ENCODE measurements around the gene EFCAB11. TPM values are rescaled to one million over a fixed set of nuclear protein-coding genes. Genes with fewer than 3 reads are reported as not detected.
A peak's percentile ranks its signal among the peaks of the same experiment; 100 is the strongest.

EFCAB11 gene
- total RNA-seq, 2 donors from 2014 or later = 8.2 to 9.6 TPM

GRCh38 chr14:89955745-89956660 lies 1.5 kb upstream of the EFCAB11 start, which contains the start of gene TDP1:
TDP1 (plus strand) TSS chr14:89955927; CDS start chr14:89963115, 7,188 bp downstream.
- peak within 1 kb of the TSS; percentile 66 to 84 for H3K4me3 ChIP-seq
- peak; percentile 85 for TF ChIP-seq POLR2A (IDR thresholded peaks at IDR 0.05)
- TF ChIP-seq POLR2AphosphoS5 (IDR thresholded peaks at IDR 0.05) = peak; percentile 96
- TF ChIP-seq CTCF (IDR thresholded peaks at IDR 0.05) = peak in 2 of 4 experiments; percentile 31 to 35
- no peaks in the 10 kb centered on the region for H3K27me3 ChIP-seq (replicated peaks; ENCODE audit: insufficient read depth)
- under 1% methylated on average over 72 of the region's 84 CpGs for WGBS
- intact Hi-C loops (cut with DNase I) = no loop called here
- no peaks in the 10 kb centered on the region for H3K4me1 ChIP-seq (replicated peaks)
- no peaks in the 10 kb centered on the region for H3K9me3 ChIP-seq
- H3K27ac ChIP-seq = peak within 1 kb of the TSS; percentile 83 to 84
- no peaks in the 10 kb centered on the region for H3K36me3 ChIP-seq
- peak; percentile 97 for DNase-seq (ENCODE audit: low spot score)

- no peaks in the 10 kb centered on the region for H3K36me3 ChIP-seq
- H3K4me3 ChIP-seq = peak overlapping the region; percentile 66 to 84
- intact Hi-C loops (cut with DNase I) = no loop called here
- H3K27ac ChIP-seq = peak overlapping the region; percentile 83 to 84
- no peaks in the 10 kb centered on the region for H3K4me1 ChIP-seq (replicated peaks)
- H3K9me3 ChIP-seq = no peaks in the 10 kb centered on the region
- WGBS = under 1% methylated on average over 20 of the region's 20 CpGs
- no peak for DNase-seq (ENCODE audit: low spot score)
- no peaks in the 10 kb centered on the region for H3K27me3 ChIP-seq (replicated peaks; ENCODE audit: insufficient read depth)
- no peak for TF ChIP-seq POLR2A (IDR thresholded peaks at IDR 0.05)
- TF ChIP-seq CTCF (IDR thresholded peaks at IDR 0.05) = no peak
- no peak for TF ChIP-seq POLR2AphosphoS5 (IDR thresholded peaks at IDR 0.05)
These were observed 653 bp upstream of the EFCAB11 start for GRCh38 chr14:89955022-89955744.

- TF ChIP-seq POLR2AphosphoS5 (IDR thresholded peaks at IDR 0.05) (no peak), POLR2A (IDR thresholded peaks at IDR 0.05) (no peak), CTCF (IDR thresholded peaks at IDR 0.05) (no peak)
- intact Hi-C loops (cut with DNase I) = no loop called here
- H3K36me3 ChIP-seq = no peaks in the 10 kb centered on the region
- 43% methylated on average over 1 of the region's 1 CpG for WGBS
- no peaks in the 10 kb centered on the region for H3K4me1 ChIP-seq (replicated peaks)
- H3K9me3 ChIP-seq = no peaks in the 10 kb centered on the region
- no peak overlapping the region for H3K27ac ChIP-seq
- no peak for DNase-seq (ENCODE audit: low spot score)
- H3K4me3 ChIP-seq = no peak overlapping the region
- H3K27me3 ChIP-seq (replicated peaks; ENCODE audit: insufficient read depth) = no peaks in the 10 kb centered on the region
These were observed 928 bp downstream of the EFCAB11 start for GRCh38 chr14:89953602-89954001.

GRCh38 chr14:89952576-89952975 lies 2.0 kb downstream of the EFCAB11 start:
- H3K4me3 ChIP-seq = no peak overlapping the region
- WGBS = 93% methylated on average over 2 of the region's 2 CpGs
- H3K27me3 ChIP-seq (replicated peaks; ENCODE audit: insufficient read depth) = no peaks in the 10 kb centered on the region
- H3K4me1 ChIP-seq (replicated peaks) = no peaks in the 10 kb centered on the region
- no peak for DNase-seq (ENCODE audit: low spot score)
- intact Hi-C loops (cut with DNase I) = no loop called here
- no peak for TF ChIP-seq POLR2AphosphoS5 (IDR thresholded peaks at IDR 0.05)
- no peak for TF ChIP-seq CTCF (IDR thresholded peaks at IDR 0.05)
- no peak for TF ChIP-seq POLR2A (IDR thresholded peaks at IDR 0.05)
- no peaks in the 10 kb centered on the region for H3K9me3 ChIP-seq
- H3K36me3 ChIP-seq = no peaks in the 10 kb centered on the region
- H3K27ac ChIP-seq = no peak overlapping the region
